GM12892 (cell line): ENCODE results near the gene SYNCRIP.
"Not testable (repeated sequence)": the region's sequence is repeated elsewhere in the genome, so short reads cannot be mapped to it uniquely, and the experiment has no call there.

Experiments
- POLR2A ChIP-seq: IDR thresholded peaks from 2 replicates; pipeline ENCODE4 v1.6.1; 2011; ENCODE audit warnings: low read depth, low read length, control low read depth
- POLR2AphosphoS5 ChIP-seq: IDR thresholded peaks from 2 replicates; pipeline ENCODE4 v1.6.1; 2011; ENCODE audit warnings: low read depth, low read length, control low read depth

DNA sequence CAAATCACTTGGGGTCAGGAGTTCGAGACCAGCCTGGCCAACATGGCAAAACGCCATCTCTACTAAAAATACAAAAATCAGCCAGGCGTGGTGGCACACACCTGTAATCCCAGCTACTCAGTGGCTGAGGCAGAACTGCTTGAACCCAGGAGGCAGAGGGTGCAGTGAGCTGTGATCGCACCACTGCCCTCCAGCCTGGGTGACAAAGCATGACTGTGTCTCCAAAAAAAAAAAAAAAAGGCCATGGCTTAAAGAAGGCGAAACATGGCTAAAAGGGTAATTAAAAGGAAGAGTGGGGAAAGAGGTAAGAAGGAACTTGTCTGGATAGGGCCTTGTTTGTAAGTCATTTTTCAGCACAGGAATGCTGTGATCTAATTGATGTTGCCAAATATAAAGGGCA, 11.6 kb downstream of the SYNCRIP start:
- TF ChIP-seq POLR2A, POLR2AphosphoS5: not testable (repeated sequence)
